Thoracic aorta (tissue), 2 donors: ENCODE data around the gene CRAMP1. TPM values are rescaled to one million over a fixed set of nuclear protein-coding genes. Genes with fewer than 3 reads are reported as not detected.

Source experiments
- ATAC-seq: fragments of 150-250 bp; one replicate; pipeline ENCODE4 v1.8.0; 2017; ENCODE audit warnings: low read depth; ENCODE audit not compliant: insufficient number of reproducible peaks, low FRiP score
- DNase-seq: peaks from one replicate; pipeline ENCODE4 v3.0.0-alpha.2; 2020; ENCODE audit warnings: low spot score
- H3K27ac ChIP-seq, 2 donors: fragments of 200-600 bp; sonication (generic); 1 replicate in 1 of 2; 2 replicates in 1 of 2; pipeline ENCODE4 v1.5.1; 2016; ENCODE audit warnings: mild to moderate bottlenecking in 2 of 2, moderate library complexity in 2 of 2
- H3K27me3 ChIP-seq: fragments of 200-600 bp; sonication (generic); replicated peaks from 2 replicates; pipeline ENCODE4 v1.6.0; 2016; ENCODE audit warnings: mild to moderate bottlenecking; ENCODE audit not compliant: insufficient read depth
- H3K36me3 ChIP-seq: fragments of 200-600 bp; sonication (generic); one replicate; pipeline ENCODE4 v1.5.1; 2016
- H3K4me1 ChIP-seq, 2 donors: fragments of 200-600 bp; sonication (generic); 1 replicate in 1 of 2; 2 replicates in 1 of 2; pipeline versions ENCODE4 v1.5.1 to v1.6.0; 2016; ENCODE audit warnings: low read depth in 2 of 2, mild to moderate bottlenecking in 1 of 2; ENCODE audit not compliant: control insufficient read depth in 1 of 2
- H3K4me3 ChIP-seq: fragments of 200-600 bp; sonication (generic); 2 replicates; pipeline ENCODE4 v1.5.1; 2016; ENCODE audit warnings: mild to moderate bottlenecking
- H3K9me3 ChIP-seq: fragments of 200-600 bp; sonication (generic); 2 replicates; pipeline ENCODE4 v1.5.1; 2016
- CTCF ChIP-seq: fragments of 200-600 bp; sonication (generic); IDR thresholded peaks from one replicate; pipeline ENCODE4 v1.5.1; 2019; ENCODE audit warnings: antibody characterized with exemption
- total RNA-seq, 2 donors: library from RNA; depleted of rRNA; stranded (reverse); fragments of >200 nt; gene quantifications; one replicate each; pipeline versions ENCODE4 v1.1.0 to v1.2.3, GENCODE V29; 2016

CRAMP1 gene
- total RNA-seq, 2 donors from 2014 or later: 15.0 to 21.4 TPM

- peaks cover 63% of the 10 kb centered on the region for H3K36me3 ChIP-seq
- no peaks in the 10 kb centered on the region for H3K9me3 ChIP-seq
- no peak overlapping the region for H3K27ac ChIP-seq
- DNase-seq (no peak), ATAC-seq (no peak)
- H3K4me3 ChIP-seq: no peak overlapping the region
- no peaks in the 10 kb centered on the region for H3K4me1 ChIP-seq
- no peaks in the 10 kb centered on the region for H3K27me3 ChIP-seq
- no peak for TF ChIP-seq CTCF
These were observed 29.1 kb downstream of the CRAMP1 start for GRCh38 chr16:1641261-1641660.

- Histone ChIP-seq H3K4me3 (no peak overlapping the region), H3K9me3 (no peaks in the 10 kb centered on the region), H3K36me3 (peaks cover 63% of the 10 kb centered on the region), H3K4me1 (no peaks in the 10 kb centered on the region), H3K27ac (no peak overlapping the region), H3K27me3 (no peaks in the 10 kb centered on the region)
- no peak for ATAC-seq
- TF ChIP-seq CTCF: no peak
- no peak for DNase-seq
These were observed 30.0 kb downstream of the CRAMP1 start for GRCh38 chr16:1642148-1642547.

GRCh38 chr16:1642753-1643152 lies 30.6 kb downstream of the CRAMP1 start:
- H3K36me3 ChIP-seq: peaks cover 58% of the 10 kb centered on the region
- TF ChIP-seq CTCF: no peak
- H3K27me3 ChIP-seq: no peaks in the 10 kb centered on the region
- H3K9me3 ChIP-seq: no peaks in the 10 kb centered on the region
- no peaks in the 10 kb centered on the region for H3K4me1 ChIP-seq
- H3K27ac ChIP-seq: no peak overlapping the region
- DNase-seq: no peak
- no peak for ATAC-seq
- H3K4me3 ChIP-seq: no peak overlapping the region

GRCh38 chr16:1643521-1643920 lies 31.4 kb downstream of the CRAMP1 start:
- H3K27ac ChIP-seq: no peak overlapping the region
- peaks cover 50% of the 10 kb centered on the region for H3K36me3 ChIP-seq
- H3K27me3 ChIP-seq: no peaks in the 10 kb centered on the region
- H3K4me3 ChIP-seq: no peak overlapping the region
- H3K4me1 ChIP-seq: no peaks in the 10 kb centered on the region
- ATAC-seq: no peak
- TF ChIP-seq CTCF: no peak
- no peaks in the 10 kb centered on the region for H3K9me3 ChIP-seq
- DNase-seq: no peak

- no peaks in the 10 kb centered on the region for H3K4me1 ChIP-seq
- H3K36me3 ChIP-seq: peaks cover 41% of the 10 kb centered on the region
These were observed 33.9 kb downstream of the CRAMP1 start for GRCh38 chr16:1645914-1646525.

More at GRCh38 chr16:1645914-1646525, 33.9 kb downstream of the CRAMP1 start:
- H3K27ac ChIP-seq: no peak overlapping the region
- DNase-seq (no peak), ATAC-seq (no peak)
- no peak for TF ChIP-seq CTCF
- no peaks in the 10 kb centered on the region for H3K27me3 ChIP-seq
- no peaks in the 10 kb centered on the region for H3K9me3 ChIP-seq
- no peak overlapping the region for H3K4me3 ChIP-seq
